Stimulated activated CD4-positive, alpha-beta T cell treated with anti-CD3 and anti-CD28 coated beads, Interleukin-1b, Interleukin-23, amount 100 ng/mL, for 4 hours (primary cell): ENCODE measurements around the gene AP2S1.
A peak's percentile ranks its signal among the peaks of the same experiment; 100 is the strongest.
"Not testable (repeated sequence)": the region's sequence is repeated elsewhere in the genome, so short reads cannot be mapped to it uniquely, and the experiment has no call there.

Experiments
- DNase-seq, 2 donors: peaks; one replicate each; pipeline ENCODE4 v3.0.0-alpha.2; 2020; ENCODE audit warnings: low read depth in 2 of 2

Gene AP2S1

GRCh38 chr19:46867170-46867569 is 16.5 kb upstream of the AP2S1 start:
- DNase-seq, result no peak

DNA sequence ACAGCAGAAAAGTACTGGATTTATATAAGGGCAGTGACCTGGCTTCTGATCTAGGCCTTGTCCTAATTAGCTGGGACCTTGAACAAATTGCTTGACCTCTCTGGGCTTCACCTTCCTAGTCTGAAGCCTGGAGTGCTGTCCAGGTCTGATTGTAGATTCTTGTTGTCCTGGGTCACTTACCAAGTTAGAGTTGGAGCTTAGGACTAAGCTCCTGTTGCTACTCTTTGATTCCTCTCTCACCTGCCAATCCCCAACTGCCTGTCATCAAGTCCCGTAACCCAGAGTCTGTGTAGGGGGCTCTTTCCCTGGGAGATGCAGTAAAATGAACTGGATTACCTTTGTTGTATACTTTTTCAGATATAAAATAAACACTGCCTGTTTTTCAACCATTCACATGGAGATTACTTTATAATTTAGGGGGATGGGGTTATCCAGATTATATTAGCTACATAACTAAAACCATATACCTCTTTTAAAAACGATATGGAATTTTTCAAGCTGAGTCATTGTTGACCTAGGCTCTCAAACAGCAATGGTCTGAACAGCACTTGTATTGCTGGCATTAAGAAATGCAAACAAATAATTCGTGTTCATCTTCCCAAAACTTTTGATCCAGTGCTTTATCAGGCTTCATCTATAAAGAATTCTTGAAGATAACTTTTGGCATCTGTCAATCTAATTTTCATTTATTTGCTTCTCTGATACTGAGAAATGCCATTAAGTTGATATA is 15.9 kb upstream of the AP2S1 start:
- no peak for DNase-seq

GRCh38 chr19:46863818-46864629 is 13.4 kb upstream of the AP2S1 start:
- DNase-seq, result no peak

- DNase-seq, result no peak
Measured at GRCh38 chr19:46862974-46863632, 12.5 kb upstream of the AP2S1 start.

GRCh38 chr19:46862503-46862834 is 11.8 kb upstream of the AP2S1 start:
- DNase-seq, result no peak

DNA sequence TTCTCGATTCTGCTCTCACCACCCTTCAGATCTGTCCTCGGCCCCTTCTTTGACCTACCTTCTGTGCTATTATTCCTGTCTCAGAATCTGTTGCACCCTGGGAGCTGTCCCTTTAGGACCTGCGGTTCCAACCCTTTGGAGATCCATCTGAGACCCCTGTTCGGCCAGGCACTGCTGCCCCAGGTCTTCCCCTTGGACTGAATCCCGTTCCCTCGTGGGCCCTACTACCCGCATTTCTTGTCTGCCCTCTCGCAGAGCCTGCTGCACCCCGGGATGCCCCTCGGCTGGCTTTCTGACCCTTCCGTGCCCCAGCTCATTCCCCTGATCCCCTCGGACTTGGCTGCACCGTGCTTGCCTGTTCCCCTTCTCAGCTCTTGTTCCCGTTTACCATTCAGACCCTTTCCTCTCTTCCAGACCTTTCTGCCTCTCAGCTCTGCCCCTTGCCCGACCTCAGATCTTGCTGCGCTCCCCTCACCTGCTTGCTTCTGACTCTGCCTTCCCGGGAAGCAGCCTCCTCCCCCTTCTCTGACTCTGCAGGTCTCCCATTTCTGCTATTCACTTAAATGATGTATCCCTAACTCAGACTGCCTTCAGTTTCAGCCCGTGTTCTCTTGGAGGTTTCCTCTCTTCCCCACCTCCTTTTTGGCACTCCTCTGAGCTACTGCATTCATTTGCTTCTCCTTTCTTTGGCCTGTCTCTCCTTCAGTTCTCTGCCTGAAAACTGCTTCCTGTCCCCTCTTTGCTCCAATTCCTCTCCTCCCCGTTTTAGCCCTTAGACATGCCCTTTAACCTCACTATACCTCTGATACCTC is 11.3 kb upstream of the AP2S1 start:
- no peak for DNase-seq

DNA sequence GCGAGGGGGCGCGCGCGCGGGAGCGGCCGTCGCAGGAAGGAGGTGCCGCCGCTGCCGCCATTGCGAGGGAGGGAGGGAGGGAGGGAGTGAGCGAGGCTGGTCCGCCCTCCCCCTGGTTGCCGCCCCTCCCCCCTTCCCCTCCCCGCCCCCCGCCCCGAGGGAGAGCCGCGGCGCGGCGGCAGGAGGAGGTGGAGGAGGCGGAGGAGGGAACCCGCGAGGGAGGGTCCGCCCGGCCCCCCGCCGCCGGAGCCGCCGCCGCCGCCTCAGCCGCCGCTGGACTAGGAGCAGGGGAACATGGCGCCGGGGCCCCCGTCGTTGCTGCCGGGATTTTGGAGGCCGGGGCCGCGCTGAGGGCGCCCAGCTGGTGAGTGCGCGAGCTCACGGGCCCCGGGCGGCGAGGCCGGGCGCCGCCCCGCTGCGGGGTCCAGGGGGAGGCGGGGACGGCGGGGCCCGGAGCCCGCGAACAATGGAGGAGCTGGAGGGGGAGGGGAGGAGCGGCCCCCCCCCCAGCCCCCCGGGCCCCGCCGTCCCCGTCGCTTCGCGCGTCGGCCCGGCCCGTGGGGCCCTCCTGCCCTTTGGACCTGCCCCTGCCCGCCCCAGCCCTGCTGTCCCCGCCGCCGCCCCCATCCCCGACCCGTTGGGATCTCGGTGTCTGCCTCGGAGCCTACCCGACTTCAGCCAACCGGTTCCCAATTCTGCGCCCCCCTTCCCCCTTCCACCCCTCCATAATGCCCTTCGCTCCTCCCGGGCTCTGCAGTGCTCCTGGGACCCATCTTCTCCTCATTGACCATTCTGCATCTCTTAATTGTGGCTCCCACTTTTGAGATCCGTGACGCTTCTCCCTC is 10.4 kb upstream of the AP2S1 start, which contains the start of gene ARHGAP35:
Gene ARHGAP35, plus strand, starts transcription at position 152 of the 845 bp plus-strand sequence. CDS start 57,679 bp downstream, outside the sequence.
- DNase-seq, result peak in 1 of 2 donors; percentile 68

GRCh38 chr19:46860125-46860845 is 9.6 kb upstream of the AP2S1 start:
- peak; percentile 87 to 92 for DNase-seq

- DNase-seq, result no peak
Measured at GRCh38 chr19:46859637-46860124, 9.0 kb upstream of the AP2S1 start.

- peak; percentile 85 to 86 for DNase-seq
Measured at GRCh38 chr19:46856062-46857022, 5.7 kb upstream of the AP2S1 start.

DNA sequence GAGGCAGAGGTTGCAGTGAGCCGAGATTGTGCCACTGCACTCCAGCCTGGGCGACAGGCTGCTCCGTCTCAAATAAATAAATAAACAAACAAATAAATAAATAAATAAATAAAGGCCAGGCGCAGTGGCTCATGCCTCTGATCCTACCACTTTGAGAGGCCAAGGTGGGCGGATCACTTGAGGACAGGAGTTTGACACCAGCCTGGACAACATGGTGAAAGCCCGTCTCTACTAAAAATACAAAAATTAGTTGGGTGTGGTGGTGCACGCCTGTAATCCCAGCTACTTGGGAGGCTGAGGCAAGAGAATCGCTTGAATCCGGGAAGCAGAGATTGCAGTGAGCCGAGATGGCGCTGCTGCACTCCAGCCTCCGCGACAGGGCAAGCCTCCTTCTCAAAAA is 4.1 kb upstream of the AP2S1 start:
- not testable (repeated sequence) for DNase-seq

DNA sequence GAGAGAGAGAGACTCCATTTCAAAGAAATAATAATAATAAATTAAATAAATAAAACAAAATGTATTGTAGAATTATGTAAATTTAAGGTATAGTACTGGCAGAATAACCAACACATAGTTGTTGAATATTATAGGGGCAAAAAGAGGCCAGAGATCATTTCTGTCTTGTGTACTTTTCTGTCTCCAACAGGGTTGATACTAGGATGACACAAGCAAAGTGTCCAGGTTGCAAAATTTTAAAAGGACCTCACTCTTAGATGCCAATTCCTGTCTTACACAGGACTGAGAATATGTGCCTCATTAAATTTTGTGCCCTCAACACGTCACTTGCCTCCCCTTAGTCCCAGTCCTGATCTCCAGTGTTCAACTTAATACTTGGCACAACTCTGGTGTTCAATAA is 2.2 kb upstream of the AP2S1 start:
- no peak for DNase-seq

- no peak for DNase-seq
Measured at GRCh38 chr19:46849610-46850009, 1.0 kb downstream of the AP2S1 start.

DNA sequence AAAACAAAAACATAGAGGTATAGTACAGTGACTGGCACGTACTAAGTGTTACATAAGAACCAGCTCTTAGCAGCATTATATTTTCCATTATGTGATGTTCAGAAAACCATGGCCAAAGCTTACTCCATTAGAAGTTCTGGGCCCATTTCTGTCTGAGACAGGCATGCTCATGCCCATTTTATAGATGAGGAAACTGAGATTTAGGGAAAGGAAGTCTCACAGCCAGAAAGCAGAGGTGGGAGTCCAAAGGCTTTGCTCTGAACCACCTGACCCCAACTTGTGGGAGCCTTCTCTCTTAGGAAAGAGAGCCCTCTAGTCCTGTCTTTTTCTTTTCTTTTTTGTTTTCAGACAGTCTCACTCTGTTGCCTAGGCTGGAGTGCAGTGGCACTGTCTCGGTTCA is 2.3 kb downstream of the AP2S1 start:
- DNase-seq, result no peak

DNA sequence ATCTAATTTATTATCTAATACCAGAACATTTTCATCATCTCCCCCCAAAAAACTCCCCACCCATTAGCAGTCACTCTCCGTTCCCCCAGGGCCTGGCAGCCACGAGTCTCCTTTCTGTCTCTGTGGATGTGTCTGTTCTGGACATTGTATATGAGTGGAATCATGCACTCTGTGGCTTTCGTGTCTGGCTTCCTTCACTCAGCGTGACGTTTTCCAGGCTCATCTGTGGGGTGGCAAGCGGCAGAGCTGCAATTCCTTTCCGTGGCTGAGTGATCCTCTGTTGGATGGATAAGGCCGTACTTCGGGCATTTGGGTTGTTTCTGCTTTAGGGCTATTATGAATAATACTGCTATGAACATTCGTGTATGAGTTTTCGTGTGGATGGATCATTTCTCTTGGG is 3.1 kb downstream of the AP2S1 start:
- no peak for DNase-seq

- DNase-seq, result no peak
Measured at GRCh38 chr19:46845959-46846459, 4.6 kb downstream of the AP2S1 start.

DNA sequence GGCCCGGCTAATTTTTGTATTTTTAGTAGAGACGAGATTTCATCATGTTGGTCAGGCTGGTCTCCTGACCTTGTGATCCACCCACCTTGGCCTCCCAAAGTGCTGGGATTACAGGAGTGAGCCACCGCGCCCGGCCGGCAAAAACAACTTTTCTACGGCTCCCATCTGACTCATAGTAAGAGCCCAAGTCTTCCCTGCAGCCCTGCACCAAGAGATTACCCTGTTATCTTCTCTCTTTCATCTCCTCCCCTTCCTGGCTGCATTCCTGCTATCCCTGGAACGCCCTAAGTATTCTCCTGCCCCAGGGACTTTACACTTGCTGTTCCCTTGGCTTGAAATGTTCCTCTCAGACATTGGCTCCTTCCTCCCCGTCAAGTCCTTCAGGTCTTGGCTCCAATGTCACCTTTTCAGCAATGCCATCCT is 6.6 kb downstream of the AP2S1 start:
- no peak for DNase-seq

DNA sequence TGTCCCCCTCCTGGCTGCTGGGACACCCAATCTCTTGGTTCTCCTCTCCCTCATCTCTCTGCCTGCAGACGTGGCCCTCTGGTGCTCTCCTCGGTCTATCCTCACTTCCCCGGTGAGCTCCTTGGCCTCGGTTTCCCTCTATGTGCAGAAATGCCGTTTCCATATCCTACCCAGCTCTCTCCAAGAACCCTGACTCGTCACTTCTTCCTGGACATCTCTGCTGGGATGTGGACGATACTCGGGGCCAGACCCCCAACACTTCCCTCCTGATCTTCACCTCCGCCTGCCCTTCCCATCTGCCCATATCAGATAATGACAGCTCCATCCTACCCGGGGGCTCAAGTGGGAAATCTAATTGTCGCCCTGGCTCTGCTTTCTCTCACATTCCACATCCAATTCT is 7.9 kb downstream of the AP2S1 start:
- no peak for DNase-seq
